Erythroblast (primary cell): Measurements from ENCODE around the gene MTX1.
"Not testable (repeated sequence)": the region's sequence is repeated elsewhere in the genome, so short reads cannot be mapped to it uniquely, and the experiment has no call there.

Source experiments
- DNase-seq, 2 experiments: peaks; one replicate each; lab custom pipeline; 2025; lab: John Stamatoyannopoulos, UW
- GATA1 ChIP-seq: IDR thresholded peaks from 2 replicates; pipeline ENCODE4 v1.6.1; 2011; ENCODE audit warnings: low read depth, mild to moderate bottlenecking, control low read depth, low read length, moderate library complexity
- POLR2A ChIP-seq: IDR thresholded peaks from 2 replicates; pipeline ENCODE4 v1.6.1; 2011; ENCODE audit warnings: mild to moderate bottlenecking, low read length

Gene MTX1

DNA sequence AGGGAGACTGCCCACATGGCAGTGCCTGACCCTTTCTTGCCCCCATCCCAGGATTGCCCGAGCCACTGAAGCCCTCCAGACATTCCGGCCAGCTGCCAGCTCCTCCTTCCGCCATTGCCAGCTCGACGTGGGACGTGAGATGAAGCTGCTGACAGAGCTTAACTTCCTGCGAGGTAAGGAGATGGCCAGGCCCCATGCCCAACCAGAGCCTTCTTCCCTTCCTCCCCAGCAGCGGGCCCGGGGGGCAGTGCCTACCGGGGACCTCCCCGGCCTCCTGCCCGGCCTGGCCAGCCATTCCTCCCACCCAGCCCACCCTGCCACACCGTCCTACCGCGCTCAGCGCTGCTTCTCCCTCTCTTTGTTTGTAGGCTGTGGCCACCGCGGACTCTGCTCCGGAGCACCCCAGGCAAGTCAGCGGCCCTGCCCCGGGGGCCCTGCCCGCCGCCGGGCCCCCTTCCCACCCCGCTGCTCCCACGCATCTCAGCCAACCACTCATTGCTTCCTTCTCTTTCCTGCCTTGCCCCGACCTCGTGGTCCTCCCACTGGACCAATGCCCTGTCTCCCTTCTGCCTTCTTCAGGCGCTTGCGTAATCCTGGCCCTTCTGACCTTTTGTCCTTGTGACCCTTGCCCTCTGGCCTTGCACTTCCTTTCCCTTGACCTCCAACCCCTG lies 29.9 kb upstream of the MTX1 start:
- no peak for DNase-seq
- TF ChIP-seq POLR2A, result no peak
- no peak for TF ChIP-seq GATA1

DNA sequence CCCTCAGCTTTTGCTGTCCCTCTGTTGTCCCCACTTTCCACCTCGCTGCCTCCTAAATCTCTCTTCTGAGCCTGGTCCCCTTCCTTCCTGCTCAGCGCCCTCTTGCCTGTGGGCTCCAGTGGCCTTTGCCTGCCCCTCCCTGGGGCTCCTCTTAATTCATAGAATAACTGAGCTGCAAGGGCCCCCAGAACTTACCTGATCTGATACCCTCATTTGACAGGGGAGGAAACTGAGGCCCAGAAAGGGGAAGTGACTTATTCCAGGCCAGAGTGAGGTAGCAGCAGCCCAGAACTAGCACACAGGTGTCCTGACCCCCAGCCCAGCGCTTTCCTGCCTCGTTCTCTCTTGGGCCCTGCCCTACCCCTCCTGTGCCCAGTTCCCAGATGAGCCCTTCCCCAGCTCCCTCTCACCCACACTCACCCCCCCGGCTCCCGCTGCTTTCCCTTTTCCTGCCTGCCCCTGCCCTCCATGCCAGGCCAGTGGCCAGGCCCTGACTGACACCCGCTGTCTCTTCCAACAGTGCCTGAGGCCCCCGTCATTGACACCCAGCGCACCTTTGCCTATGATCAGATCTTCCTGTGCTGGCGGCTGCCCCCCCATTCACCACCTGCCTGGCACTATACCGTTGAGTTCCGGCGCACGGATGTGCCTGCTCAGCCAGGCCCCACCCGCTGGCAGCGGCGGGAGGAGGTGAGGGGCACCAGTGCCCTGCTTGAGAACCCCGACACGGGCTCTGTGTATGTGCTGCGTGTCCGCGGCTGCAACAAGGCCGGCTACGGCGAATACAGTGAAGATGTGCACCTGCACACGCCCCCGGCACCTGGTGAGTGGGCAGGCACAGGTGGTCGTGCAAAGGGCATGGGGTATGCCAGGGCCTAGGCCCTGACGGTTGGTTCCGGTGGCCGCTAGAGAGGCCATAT lies 29.1 kb upstream of the MTX1 start:
- TF ChIP-seq GATA1 (no peak), POLR2A (no peak)
- no peak for DNase-seq

DNA sequence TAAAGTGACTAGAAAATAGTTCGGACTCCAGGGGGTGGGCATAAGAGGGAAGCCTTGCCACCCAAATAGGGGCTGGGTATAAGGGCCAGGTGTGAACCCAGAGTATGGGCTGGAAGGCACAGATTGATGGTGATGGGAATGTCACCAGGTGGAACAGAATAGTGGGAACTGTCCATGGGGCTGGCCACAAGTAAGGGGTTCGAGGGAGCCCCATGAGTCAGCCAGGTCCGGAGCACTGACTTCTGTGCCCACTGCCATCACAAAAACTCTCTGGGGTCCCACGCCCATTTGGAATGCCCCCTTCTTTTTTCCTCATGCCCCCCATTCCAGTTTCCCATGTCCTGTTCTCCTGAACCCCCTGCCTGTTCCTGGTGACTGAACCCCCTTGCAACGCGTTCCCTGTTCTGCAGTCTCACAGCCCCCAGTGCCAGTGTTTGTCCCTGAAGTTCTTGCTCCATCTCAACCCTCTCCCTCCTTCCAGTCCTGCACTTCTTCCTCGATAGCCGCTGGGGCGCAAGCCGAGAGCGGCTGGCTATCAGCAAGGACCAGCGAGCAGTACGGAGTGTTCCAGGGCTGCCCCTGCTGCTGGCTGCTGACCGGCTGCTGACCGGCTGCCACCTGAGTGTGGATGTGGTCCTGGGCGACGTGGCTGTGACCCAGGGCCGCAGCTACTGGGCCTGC lies 27.0 kb upstream of the MTX1 start:
- TF ChIP-seq GATA1 (no peak), POLR2A (no peak)
- no peak for DNase-seq

DNA sequence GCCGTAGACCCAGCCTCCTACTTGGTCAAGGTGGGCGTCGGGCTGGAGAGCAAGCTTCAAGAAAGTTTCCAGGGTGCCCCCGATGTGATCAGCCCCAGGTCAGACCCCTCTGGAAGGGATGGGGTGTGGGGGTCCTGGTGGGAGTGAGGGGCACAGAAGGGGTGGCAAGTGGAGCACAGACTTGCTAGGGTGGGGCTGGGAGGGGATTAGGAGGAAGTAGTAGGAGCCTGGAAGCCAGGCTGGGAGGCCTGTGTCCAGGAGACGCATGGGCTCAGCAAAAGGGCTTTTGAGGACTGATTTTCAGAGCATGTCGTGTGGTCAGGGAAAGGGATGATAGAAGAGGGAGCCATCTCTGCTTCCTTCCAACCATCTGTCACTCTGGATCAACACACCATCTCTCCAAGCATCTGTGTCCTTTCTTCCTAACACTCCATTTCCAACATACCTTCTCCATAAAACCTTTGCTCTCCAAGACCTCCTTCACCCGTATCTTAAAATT lies 26.4 kb upstream of the MTX1 start:
- no peak for DNase-seq
- no peak for TF ChIP-seq GATA1
- no peak for TF ChIP-seq POLR2A

DNA sequence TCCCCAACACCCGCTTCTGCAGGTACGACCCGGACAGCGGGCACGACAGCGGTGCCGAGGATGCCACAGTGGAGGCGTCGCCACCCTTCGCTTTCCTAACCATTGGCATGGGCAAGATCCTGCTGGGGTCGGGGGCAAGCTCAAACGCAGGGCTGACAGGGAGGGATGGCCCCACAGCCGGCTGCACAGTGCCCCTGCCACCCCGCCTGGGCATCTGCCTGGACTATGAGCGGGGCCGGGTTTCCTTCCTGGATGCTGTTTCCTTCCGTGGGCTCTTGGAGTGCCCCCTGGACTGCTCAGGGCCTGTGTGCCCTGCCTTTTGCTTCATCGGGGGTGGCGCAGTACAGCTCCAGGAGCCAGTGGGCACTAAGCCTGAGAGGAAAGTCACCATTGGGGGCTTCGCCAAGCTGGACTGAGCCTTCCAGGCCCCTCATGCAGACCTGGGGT lies 24.7 kb upstream of the MTX1 start:
- no peak for TF ChIP-seq GATA1
- TF ChIP-seq POLR2A, result no peak
- DNase-seq, result no peak

DNA sequence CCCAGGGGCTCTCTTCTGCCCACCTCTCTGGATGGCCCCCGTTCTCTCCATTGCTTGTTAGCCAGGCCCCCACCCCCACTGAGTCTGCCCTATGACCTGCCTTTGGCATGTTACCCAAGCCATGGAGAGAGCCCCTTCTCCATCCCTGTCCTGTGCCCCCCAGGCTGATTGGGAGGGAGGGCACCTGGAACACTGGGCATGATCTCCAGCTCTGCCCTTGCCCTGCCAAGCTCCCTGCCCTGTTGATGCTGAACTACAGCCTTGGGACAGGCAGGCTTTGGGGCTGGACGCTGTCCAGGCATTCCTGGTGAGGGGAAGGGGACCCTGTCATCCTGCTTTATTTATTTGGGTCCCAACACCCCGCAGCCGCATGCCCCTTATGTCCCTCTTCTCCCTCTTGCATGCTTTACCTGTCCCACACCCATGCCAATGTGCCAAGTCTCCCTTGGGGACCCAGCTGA lies 24.1 kb upstream of the MTX1 start:
- no peak for DNase-seq

DNA sequence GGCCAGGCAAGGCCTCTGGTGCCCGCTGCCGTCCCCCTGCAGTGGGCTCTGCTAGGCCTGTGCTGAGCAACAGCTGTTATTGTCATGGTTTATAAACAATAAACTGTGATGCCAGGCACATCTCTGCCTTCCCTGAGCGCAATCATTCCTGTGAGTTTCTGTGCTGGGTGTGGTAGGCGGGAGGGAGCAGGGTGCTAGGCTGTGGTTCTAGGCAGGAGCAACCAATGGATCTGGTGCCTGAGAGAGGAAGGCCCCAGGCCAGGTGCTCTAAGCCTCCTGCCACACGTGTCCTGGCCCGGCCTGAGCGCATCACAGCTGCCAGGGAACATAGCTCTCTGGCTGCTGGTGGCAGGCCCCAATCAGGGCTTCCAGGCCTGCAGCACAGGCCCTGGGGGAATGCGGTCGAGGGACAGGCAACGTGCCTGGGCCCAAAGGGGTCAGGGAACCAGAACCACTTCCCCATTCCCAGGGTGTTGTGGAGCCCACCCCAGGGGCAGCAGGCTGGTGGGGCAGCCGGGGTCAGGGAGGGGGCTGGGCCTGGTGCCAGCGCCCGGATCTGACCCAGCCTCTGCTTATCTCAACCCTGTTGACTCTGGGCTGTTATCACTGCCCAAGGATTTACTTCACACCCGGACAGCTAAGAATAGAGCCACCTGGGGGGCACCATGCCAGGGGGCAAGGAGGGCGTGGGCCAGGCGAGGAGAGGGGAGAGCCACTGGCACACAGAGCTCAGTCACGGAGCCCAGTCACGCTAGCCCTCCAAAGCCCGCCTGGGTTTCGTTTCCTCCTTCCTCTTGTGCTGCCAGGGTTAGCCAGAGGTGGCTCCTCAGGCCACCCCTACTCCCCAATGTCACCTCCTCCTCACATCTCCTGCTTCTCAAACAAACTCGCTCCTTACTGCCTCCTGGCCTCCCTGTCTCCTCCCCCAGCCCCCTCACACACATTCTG lies 23.4 kb upstream of the MTX1 start:
- DNase-seq, result peak; percentile 44 to 50

More for the DNA sequence above, 24.1 kb upstream of the MTX1 start:
- TF ChIP-seq GATA1, result no peak
- no peak for TF ChIP-seq POLR2A

DNA sequence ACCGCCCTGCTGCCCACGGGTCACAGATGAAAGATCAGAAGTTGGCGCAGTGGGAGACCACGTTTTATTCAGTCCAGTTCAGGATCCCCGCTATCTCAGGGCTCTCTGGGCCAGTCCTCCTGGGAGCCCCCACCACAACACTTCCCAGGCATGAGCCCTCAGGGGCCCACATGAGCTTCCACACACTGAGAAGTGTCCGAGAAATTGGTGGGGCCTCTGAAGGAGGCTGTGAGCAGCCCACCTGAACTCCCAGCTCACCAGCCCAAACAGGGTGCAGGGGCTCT lies 22.8 kb upstream of the MTX1 start:
- TF ChIP-seq POLR2A, result no peak
- no peak for DNase-seq

More for the DNA sequence above, 23.4 kb upstream of the MTX1 start:
- no peak for TF ChIP-seq POLR2A
- no peak for TF ChIP-seq GATA1

DNA sequence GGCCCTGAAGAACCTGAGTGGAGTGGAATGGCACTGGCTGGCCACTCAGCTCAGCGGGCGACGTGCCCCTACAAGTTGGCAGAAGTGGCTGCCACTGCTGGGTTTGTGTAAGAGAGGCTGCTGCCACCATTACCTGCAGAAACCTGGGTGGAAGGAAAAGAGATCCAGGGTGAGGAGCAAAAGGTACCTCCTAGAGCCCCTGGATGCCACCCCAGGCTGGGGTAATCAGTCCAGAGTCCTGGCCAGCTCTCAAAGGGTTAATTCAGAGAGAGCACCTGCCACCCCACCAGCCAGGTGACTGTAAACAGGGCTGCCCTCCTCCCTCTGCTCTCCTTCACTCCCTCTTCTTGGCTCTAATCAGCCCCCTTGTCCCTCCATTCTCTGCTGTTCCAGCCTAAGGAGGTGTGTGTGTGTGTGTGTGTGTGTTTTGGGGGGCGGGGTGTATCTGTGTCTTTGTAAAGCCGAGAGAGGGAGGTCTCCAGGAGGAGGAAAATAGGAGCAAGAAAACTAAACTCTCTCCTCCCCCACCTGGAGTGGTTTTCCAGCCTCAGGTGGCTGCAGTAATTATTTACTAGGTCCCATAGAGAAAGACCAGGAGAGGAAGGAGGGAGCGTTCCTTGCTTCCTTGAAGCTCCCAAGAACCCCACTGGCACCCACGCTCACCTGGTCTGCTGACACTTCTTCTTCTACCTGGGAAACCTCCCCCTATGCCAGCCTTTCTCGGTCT lies 22.3 kb upstream of the MTX1 start:
- no peak for DNase-seq
- TF ChIP-seq GATA1 (no peak), POLR2A (no peak)

DNA sequence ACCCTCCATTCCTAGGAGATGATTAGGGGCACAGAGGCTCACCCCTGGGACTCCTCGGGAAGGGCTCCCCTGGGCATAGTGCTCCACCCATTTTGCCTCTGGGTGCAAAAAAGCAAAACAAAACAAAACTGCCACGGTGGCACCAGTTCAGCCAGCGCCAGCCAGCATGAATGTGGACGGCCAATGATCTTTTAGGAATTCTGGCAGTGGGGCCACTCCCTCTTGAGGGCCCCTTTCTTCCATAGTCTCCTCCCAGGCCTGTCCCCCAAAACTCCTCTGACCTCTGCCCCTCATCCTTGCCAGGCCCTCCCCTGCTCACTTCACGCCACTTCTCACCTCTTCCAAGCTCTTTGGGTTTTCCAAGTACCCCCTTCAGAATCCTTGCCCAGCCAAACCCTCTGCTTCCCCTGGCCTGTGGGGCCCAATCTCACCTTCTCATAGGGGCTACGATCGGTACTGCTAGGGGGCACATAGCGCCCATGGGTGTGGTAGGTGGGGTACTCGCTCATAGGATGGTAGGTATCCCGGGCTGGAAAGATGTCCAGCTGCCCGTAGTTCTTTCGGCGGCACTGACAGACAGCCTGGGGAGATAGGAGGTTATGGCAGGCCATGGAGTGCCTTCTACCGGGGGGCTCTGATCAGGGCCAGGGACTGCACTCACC lies 21.6 kb upstream of the MTX1 start:
- TF ChIP-seq GATA1 (no peak), POLR2A (no peak)
- DNase-seq, result no peak

DNA sequence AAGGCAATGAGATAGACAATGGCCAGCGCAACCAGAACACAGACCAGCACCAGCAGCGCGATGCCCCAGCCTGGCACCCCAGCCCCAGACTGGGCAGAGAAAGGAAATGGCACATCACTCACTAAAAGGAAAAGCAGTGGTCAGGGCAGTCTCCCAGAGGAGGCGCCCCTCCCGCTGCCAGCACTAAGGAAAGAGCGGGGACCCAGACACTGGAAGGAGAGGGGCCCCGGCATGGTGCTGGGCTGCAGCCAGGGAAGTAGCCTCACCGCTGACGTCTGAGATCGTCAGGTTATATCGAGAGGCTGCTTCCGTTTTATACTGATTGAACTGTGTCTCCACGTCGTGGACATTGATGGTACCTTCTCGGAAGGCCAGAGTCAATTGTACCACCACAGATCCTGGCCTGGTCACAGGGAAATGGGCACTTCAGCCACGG lies 21.0 kb upstream of the MTX1 start:
- no peak for TF ChIP-seq POLR2A
- TF ChIP-seq GATA1, result no peak
- no peak for DNase-seq

DNA sequence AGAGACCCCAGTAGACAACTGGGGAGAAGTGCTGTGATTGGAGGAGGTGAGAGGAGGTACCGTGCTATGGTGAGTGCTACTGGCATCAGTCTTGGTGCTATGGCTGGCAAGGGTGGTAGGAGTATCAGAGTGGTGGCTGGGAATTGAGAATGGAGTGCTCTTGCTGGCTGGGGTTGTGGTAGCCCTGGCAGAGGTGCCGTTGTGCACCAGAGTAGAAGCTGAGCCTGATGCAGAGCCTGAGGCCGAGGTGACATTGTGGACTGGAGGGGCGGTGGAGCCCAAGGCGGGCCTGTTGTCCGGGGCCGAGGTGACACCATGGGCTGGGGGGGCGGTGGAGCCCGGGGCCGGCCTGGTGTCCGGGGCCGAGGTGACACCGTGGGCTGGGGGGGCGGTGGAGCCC lies 20.2 kb upstream of the MTX1 start:
- TF ChIP-seq POLR2A, result no peak
- no peak for DNase-seq

DNA sequence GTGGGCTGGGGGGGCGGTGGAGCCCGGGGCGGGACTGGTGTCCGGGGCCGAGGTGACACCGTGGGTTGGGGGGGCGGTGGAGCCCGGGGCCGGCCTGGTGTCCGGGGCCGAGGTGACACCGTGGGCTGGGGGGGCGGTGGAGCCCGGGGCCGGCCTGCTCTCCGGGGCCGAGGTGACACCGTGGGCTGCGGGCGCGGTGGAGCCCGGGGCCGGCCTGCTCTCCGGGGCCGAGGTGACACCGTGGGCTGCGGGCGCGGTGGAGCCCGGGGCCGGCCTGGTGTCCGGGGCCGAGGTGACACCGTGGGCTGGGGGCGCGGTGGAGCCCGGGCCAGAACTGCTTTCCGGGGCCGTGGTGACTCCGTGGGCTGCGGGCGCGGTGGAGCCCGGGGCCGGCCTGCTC lies 18.6 kb upstream of the MTX1 start:
- DNase-seq, result not testable (repeated sequence)
